Liver (tissue), 3 donors: ENCODE data around the gene TNN.

ENCODE experiments used
- ATF3 ChIP-seq: IDR thresholded peaks from 2 replicates; pipeline ENCODE4 v1.6.1; 2016; ENCODE audit warnings: antibody characterized with exemption
- EGR1 ChIP-seq, 2 donors: IDR thresholded peaks; 2 replicates each; pipeline ENCODE4 v1.6.1; 2016 to 2018; ENCODE audit warnings: antibody characterized with exemption in 2 of 2, low read depth in 2 of 2
- FOXA1 ChIP-seq: IDR thresholded peaks from 2 replicates; pipeline ENCODE4 v1.6.1; 2016; ENCODE audit warnings: antibody characterized with exemption
- JUND ChIP-seq, 2 donors: IDR thresholded peaks; 2 replicates each; pipeline ENCODE4 v1.6.1; 2016; ENCODE audit warnings: antibody characterized with exemption in 2 of 2
- REST ChIP-seq: IDR thresholded peaks from 2 replicates; pipeline ENCODE4 v1.6.1; 2016; ENCODE audit warnings: antibody characterized with exemption, mild to moderate bottlenecking
- SP1 ChIP-seq: IDR thresholded peaks from 2 replicates; pipeline ENCODE4 v1.6.1; 2018; ENCODE audit warnings: antibody characterized with exemption, mild to moderate bottlenecking
- TAF1 ChIP-seq: conservative IDR thresholded peaks from 2 replicates; pipeline ENCODE4 v1.6.1; 2016; ENCODE audit warnings: antibody characterized with exemption, mild to moderate bottlenecking
- YY1 ChIP-seq: IDR thresholded peaks from 2 replicates; pipeline ENCODE4 v1.6.1; 2016; ENCODE audit warnings: antibody characterized with exemption, mild to moderate bottlenecking
- TF ChIP-seq, protein P1 (sequence below): fragments of 150-350 bp; IDR thresholded peaks from 2 replicates; pipeline ENCODE4 v1.5.1; 2017; ENCODE audit warnings: improper control_type of control experiment, low read depth, low read length; ENCODE audit not compliant: missing input control
- donor health status: healthy.
- donor health status: healthy.

DNA sequence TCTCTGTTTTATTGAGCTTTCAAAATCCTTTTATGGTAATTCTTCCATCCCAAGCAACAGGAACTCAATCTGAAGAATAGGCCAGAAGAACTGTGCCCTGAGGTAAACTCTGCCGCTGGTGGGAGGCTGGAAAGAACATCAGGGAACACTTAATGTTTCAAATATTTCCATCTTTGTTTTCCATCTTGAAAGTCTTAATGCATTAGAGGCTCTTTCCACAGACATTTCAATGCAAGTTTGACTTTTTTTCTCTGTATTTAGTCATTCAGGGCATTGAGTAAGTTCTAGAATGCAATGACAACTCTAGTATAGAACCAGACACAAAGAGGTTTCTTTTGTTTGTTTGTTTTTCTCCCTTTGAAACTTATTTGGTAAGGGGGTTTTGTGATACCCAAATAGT, 63.5 kb downstream of the TNN start:
- TF ChIP-seq YY1 = no peak
- TF ChIP-seq, protein P1, sequence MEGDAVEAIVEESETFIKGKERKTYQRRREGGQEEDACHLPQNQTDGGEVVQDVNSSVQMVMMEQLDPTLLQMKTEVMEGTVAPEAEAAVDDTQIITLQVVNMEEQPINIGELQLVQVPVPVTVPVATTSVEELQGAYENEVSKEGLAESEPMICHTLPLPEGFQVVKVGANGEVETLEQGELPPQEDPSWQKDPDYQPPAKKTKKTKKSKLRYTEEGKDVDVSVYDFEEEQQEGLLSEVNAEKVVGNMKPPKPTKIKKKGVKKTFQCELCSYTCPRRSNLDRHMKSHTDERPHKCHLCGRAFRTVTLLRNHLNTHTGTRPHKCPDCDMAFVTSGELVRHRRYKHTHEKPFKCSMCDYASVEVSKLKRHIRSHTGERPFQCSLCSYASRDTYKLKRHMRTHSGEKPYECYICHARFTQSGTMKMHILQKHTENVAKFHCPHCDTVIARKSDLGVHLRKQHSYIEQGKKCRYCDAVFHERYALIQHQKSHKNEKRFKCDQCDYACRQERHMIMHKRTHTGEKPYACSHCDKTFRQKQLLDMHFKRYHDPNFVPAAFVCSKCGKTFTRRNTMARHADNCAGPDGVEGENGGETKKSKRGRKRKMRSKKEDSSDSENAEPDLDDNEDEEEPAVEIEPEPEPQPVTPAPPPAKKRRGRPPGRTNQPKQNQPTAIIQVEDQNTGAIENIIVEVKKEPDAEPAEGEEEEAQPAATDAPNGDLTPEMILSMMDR = no peak
- no peak for TF ChIP-seq TAF1
- TF ChIP-seq REST = no peak
- TF ChIP-seq SP1 = no peak
- TF ChIP-seq EGR1 (IDR thresholded peaks at IDR 0.05; ENCODE audit: low read depth in 2 of 2) = no peak
- TF ChIP-seq JUND (IDR thresholded peaks at IDR 0.05) = no peak
- no peak for TF ChIP-seq ATF3
- TF ChIP-seq FOXA1 = no peak
